Measurements from ENCODE around the gene S100Z. TPM values are rescaled to one million over a fixed set of nuclear protein-coding genes. Genes with fewer than 3 reads are reported as not detected.
A peak's percentile ranks its signal among the peaks of the same experiment; 100 is the strongest.

The S100Z gene
- total and polyA plus RNA-seq, 9 of the 15 experiments (the other 6 are each of a cell fraction or from before 2014, with no cell fraction given), result 0.15 to 0.42 (median 0.20) TPM; not detected in 6

GRCh38 chr5:76809141-76809540, 40.7 kb upstream of the S100Z start:
- ATAC-seq, result no peak
- intact Hi-C loops (cut with micrococcal nuclease), result no loop called here
- H2AFZ ChIP-seq (ENCODE audit: low read depth, low read length), result no peak overlapping the region; the same call in 1 of the 2 replicates
- H3K4me3 ChIP-seq, result no peak overlapping the region
- H3K4me1 ChIP-seq (replicated peaks in 1 of 2; ENCODE audit: control insufficient read depth in 2 of 2, insufficient read depth in 2 of 2, low read length in 2 of 2), result peaks cover 6 to 11% of the 10 kb centered on the region in 2 experiments; a peak in 4 of 5 replicates
- H3K9ac ChIP-seq (ENCODE audit: insufficient read depth in 1 of 2, low read depth in 2 of 2, low read length in 2 of 2), result no peak overlapping the region
- DNase-seq (ENCODE audit: extremely low read depth in 1 of 4, low spot score in 3 of 4), result no peak
- ChIA-PET POLR2A (no interaction called here), CTCF (ENCODE audit: low intra/inter-chr PET ratio) (no interaction called here)
- H3K27me3 ChIP-seq (ENCODE audit: control insufficient read depth in 2 of 2, insufficient read depth in 2 of 2, low read length in 2 of 2), result peaks cover 2 to 15% of the 10 kb centered on the region in 2 experiments; a peak in 3 of 5 replicates
- H3K9me1 ChIP-seq (ENCODE audit: control insufficient read depth, insufficient read depth, low read length), result no peaks in the 10 kb centered on the region
- no peak overlapping the region for H3K4me2 ChIP-seq (ENCODE audit: insufficient read depth, low read length)
- peak; percentile 15 for FAIRE-seq
- H3K36me3 ChIP-seq (ENCODE audit: control insufficient read depth, insufficient read depth, low read length), result no peaks in the 10 kb centered on the region
- WGBS (ENCODE audit: insufficient coverage, low coverage, missing lambda C conversion rate), result 13% methylated on average over 4 of the region's 4 CpGs
- peaks cover 4% of the 10 kb centered on the region; the same call in 1 of the 2 replicates for H4K20me1 ChIP-seq (replicated peaks; ENCODE audit: control insufficient read depth, insufficient read depth, low read length)
- no peak for TF ChIP-seq ZKSCAN3 (CRISPR knock-in tag; IDR thresholded peaks at IDR 0.05)
- TF ChIP-seq HES1 (IDR thresholded peaks at IDR 0.05; ENCODE audit: low read depth), result no peak
- no peak for TF ChIP-seq PHF8 (IDR thresholded peaks at IDR 0.05; ENCODE audit: borderline replicate concordance, low read length)
- no peak for TF ChIP-seq POLR2AphosphoS2 (IDR thresholded peaks at IDR 0.05; ENCODE audit: low read length)
- TF ChIP-seq ATF3 (IDR thresholded peaks at IDR 0.05), result no peak
- no peak for TF ChIP-seq ATF3 (CRISPR knock-in tag; conservative IDR thresholded peaks at IDR 0.05)
- TF ChIP-seq ZNF23 (CRISPR knock-in tag; IDR thresholded peaks at IDR 0.05), result no peak
- no peak for TF ChIP-seq HDAC6 (IDR thresholded peaks at IDR 0.05; ENCODE audit: low read depth, low read length)
- no peak for TF ChIP-seq YY1 (IDR thresholded peaks at IDR 0.05; ENCODE audit: borderline replicate concordance in 1 of 3, control insufficient read depth in 1 of 3, extremely low read depth in 1 of 3, insufficient read depth in 3 of 3, insufficient read length in 1 of 3, insufficient replicate concordance in 2 of 3, low read depth in 1 of 3, low read length in 2 of 3)
- H3K27ac ChIP-seq (ENCODE audit: extremely low read depth, low read depth, low read length), result no peak overlapping the region
- BruUV-seq (replicated peaks), result no TSS peak
- no peaks in the 10 kb centered on the region for H3K9me3 ChIP-seq (replicated peaks; ENCODE audit: control insufficient read depth, insufficient read depth, low read depth, low read length)
- H3K79me2 ChIP-seq (ENCODE audit: control insufficient read depth, insufficient read depth, low read length), result no peaks in the 10 kb centered on the region
- in situ Hi-C loops (cut with MboI), result no loop called here
